Dermis blood vessel endothelial cell (primary cell): Measurements from ENCODE around the gene FOXF2. TPM values are rescaled to one million over a fixed set of nuclear protein-coding genes. Genes with fewer than 3 reads are reported as not detected.

Experiments
- DNase-seq: peaks from one replicate; pipeline ENCODE4 v3.0.0; 2010
- total RNA-seq: library from RNA; depleted of rRNA; stranded (reverse); fragments of >200 nt; gene quantifications from 2 replicates; pipeline ENCODE4 v1.2.3, GENCODE V29; 2014

FOXF2 gene
- total RNA-seq, 1 donor from 2014 or later = not detected

DNA sequence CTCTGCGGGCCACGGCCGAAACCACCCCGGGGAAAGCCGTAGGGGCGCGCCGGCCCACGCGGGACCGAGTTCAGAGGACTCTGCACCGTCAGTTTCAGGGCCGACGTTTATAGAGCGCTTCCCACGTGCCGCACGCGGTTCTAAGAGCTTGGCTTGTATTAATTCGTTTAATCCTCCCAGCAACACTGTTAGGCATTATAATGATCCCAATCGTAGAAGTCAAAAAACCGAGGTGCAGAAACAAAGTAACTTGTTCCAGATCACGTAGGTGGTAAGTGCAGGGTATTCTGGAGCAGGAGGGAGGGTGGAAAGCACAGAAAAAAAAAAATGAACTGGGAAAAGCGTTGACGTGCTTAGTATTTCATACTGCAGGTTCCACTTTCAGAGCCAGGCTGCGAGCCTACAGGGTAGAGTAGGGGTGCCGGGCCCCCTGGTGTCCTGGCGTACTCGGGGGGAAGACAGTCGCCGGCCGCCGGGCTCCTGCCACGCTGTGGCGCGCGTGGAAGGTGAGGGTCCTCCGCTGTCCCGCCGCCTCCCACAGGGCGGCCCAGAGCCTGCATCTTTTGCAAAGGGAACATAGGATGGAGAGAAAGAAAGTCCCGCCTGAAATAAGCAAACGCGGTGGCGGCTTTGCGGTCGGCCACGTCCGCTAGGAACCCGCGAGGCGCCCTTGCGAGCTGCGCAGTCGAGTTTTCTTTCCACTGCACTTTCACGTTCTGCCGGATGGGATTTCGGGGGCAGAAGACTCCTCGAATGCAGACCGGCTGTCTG lies 10.2 kb upstream of the FOXF2 start:
- DNase-seq = no peak

DNA sequence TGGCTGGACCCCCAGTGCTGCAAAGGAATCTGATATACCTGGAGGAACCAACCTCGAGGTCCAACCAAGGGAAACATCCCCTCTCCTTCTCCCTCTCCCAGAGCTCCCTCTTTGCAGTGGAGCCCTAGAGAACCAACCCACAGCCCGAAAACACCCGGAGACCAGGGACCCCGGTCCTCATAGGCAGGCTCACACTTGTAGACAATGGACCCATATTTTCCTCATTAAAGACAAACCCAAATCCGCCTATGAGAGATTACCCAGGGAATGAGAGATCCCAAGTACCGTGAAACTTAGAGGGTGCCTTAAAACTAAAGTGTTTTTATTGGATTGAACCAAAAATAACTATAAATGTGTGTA lies 9.6 kb upstream of the FOXF2 start:
- DNase-seq = no peak

DNA sequence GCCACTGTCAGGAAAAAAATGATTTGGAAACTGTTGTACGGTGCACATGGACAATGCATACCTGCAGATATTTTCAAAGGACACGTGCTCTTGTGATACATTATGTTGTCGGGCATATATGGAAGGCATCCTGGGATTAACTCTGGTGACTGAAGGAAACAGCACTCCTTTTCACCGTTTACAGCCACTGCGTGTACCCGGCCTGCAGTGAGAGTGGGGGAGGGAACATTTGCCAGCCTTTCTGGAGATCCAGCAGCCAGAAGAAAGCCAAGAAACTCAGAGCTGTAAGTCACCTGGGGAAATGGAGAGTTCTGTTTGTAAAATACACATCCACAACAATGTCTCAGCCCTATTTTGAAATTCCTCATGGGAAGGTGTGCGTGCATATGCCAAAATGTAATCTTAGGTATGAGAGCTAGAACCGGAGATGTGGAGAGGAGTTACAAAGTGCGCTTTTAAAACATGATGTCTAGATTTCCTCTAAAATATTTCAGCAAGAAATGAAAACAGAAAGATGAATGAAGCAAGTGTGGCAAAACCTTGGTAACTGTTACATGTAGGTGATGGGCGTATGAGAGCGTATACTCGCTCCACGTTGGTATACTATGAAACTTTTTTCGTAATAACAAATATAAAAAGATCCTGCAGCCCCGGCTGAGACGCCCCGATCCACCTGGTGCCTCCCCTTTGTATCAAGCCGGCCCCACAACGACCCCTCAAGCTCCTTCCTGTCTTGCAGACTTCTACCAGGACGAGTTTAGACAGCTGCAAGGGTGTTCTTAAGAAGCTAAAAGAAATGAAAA lies 8.6 kb upstream of the FOXF2 start:
- DNase-seq = no peak

DNA sequence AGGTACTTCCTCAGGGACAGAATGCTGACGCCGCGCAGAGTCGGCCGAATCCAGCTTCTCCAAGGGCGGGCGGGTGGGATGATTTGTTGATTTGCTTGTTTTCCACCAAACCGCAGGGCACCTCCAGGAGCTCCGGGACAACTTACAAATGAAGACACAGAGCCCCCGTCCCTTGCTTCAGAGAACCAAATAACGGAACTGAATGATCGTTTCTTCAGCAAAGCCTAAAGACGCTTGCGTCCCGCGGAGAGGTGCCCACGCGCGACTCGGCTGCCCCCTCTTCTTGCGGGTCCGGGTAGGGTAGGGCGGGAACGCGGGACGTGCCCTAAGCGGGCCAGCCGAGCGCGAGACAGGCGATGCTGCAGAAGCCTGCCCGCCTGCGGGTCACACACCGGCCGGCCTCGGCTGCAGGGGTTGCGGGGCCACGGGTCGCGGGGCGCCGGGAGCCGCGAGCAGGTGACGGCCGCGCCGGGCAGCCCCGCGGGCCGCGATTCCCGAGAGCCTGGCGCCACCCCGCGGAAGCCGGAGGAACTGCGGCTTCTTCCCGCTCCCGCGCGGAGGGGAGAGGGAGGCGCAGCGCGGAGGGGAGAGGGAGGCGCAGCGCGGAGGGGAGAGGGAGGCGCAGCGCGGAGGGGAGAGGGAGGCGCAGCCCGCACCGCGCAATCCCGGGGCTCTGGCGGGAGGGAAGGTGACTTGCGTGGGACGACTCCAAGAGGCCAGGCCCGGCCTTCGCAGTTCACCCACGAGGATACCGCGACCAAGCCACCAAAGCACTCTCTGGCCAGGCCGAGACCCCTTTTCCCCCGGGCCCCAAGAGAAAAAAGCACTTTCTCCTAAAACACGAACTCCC lies 7.7 kb upstream of the FOXF2 start:
- DNase-seq = peak; percentile 60

DNA sequence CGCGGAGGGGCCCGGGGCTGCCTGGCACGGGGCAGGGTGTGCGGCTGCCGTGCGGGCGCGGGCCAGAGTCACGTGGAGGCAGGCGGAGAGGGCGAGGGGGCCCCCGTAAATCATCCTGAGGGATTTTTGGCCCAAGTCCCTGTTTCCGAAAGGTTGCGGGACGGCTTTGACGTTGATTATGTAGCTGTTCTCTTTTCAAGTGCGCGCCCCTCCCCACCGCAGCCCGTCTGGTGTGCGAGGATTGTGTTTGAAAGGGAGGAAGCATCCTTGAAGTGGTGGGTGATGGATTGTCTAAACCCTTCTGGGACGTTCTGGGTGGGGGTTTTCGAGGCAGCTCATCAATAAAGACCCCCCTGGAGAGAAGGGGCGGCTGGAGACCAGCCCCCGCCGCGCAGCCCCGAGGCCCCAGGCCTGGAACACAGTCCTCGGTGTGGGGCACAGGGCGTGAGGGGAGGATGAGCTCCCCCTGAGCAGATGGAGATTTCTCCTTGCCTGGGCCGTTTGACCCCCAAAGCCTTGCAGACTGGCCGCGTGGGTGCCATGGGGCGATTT lies 7.0 kb upstream of the FOXF2 start:
- DNase-seq = no peak

DNA sequence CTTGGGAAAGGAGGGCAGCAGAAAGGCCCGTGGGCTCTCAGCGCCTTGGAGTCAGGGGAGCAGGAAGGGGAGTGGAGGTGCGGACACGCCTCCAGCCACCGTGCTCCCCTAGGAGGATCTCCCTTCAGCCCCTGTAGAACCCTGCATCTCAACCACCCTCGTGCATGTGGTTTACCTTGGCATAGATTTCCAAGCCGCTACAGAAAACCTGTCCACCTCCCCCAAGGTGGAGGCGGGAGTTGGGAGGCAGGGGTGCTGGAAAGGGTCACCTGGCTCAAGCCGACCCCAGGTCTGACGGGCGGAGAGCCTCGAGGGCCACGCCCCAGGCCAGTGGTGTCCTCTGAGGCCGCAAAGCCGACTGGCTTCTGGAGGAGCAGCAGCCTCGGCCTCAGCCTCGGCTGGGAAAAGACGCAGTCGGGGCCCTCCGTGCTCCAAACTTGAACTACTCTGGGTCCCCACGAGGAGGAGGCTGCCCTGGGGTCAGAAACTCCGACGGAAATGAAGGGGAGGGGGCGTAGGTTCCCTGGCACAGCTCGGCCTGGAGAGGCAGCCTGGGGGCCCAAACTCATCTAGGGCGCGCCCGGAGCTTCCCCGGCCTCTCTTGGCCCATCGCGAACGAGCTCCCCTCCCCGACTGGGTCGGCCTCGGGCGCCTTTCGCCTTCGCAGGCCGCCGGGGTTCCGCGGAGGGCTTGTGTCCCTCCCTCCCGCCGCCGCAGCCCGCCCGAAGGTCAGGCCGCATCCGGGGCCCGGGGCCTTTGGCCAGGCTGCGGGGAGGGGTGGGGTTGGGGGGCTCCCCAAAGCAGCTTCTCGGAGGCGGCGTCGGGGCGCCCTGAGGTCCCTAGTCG lies 6.3 kb upstream of the FOXF2 start:
- no peak for DNase-seq

DNA sequence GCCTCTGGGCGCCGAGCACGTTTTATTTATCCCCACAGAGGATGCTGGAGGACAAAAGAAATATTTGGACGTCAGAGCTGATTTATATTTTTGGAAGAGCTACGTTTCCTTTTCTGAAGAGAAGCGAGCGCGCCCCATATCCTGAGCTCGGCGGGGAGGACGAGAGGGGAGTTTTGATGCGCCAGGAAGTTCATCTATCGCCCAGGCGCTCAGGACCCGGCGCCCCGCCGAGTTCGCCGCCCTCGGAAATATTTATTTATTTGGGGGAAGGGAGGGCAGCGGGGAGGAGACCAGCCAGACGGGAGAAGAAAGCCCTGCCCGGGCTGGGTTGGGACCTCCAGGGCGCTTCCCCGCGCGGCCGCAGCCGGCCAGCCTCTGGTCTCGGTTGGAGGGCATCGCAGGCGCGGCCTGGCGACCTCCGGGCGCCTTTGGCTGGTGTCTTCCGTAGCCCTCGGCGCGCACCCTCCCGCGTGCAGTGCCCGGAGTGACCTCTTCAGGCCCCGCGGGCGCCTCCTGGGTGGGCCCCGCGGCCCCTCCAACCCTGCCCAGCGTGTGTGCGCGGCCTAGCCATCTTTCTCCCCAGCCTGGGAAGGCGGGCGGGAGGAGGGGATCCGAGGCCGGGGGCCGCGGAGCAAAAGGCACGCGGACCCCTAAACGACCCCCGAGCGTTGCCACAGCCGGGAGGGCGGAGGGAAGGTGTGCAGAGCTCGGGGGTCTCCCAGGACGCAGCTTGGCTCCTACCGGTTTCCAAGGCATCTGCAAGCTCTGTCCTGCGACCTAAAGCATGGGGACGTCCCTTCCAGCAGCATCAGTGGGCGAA lies 5.4 kb upstream of the FOXF2 start:
- no peak for DNase-seq

DNA sequence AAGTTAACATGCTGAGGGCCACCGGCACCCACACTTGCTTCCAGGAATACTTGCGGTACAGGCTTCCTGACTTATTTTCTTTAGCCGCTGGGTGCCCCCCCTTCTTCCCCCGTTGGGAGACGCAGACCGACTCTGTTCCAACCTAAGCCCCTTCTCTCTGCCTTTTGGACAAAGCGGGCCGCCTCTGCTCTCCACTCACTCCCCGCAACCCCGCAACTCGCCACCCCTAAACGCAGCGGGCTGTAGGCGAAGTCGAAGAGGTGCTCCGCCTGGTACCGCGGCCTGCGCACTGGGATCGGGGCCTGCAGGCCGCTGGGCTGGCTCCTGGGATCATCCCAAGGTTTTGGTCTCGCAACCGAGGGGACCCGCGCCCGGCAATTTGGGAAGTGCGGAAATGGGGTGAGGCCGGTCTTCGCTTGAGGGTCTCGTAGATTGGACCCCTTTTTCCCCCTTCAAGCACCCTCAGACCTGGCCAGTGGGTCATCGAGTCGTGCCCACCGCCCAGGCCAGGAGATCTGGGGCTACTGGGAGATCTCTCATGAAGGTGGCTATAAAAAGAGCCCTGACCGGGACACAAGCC lies 4.7 kb upstream of the FOXF2 start:
- no peak for DNase-seq

DNA sequence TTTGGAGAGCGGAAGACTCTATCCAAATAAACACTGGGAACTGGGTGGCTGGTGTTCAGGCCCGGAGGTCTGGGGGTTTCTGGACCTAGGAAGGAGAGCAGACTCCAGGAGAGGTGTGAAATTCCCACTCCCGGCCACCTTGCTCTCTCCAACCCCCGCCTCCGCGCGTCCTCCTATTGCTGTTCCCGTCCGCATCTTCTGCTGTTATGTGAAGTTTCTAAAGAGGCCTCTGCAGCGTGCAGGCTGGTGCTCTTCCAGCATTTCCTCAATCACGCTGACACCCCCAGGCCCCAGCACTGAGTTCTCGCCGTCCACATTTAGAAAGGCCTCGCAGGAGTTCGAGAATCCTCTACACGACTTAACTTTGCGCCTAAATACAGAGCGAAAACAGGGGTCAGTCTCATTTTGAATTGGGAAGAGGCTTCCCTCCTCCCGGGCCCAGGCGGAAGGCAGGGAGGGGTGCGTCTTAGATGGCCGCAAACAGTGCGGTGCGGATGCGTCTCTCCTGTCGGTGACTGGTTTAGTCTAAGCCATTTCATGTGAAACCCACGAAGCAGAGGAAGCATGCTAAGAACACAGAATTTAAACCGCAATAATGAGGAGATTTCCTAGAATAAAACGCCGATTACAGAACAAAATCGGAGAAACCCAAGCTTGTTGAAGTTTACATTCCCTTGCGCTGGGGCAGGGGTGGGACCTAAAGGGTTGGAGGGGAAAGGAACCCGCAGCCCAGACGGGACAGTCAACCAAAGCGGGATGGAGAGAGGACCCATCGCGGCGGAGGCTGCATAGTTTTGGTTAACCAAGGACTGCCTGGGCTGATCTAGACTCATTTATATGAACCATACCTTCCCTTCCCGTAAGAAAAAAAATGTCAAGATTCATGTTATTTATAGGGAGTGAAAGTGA lies 4.0 kb upstream of the FOXF2 start:
- DNase-seq = no peak

DNA sequence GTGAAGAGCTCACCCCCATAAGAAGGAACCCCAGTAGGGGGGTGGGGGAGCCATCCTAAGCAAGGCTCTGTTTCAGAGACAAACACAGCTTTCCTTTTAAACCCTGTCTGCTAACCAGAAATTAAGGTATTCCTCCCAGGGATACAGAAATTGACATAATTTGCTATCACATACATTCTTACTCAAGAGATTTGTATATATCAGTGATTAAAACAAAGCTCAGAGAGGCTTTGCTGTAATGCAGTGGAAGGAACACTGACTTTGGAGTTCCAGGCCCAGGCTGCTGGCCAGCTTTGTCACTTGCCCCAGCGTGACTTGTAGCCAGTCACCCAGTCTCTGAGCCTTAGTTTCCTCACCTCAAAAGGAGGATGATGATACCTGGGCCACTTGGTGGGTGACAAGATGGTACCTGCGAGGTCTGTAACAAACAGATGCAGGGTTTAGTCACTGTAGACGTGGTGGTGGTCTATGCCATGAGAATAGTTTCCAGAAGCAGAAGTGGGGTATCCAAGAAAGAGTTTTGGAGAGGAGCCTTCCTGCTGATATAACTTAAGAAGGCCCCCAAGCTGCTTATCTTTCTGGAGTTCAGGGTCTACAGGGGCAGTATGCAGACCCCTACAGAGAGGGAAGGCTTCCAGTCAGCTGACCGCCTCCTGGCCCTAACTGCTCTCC lies 3.2 kb upstream of the FOXF2 start:
- DNase-seq = no peak

DNA sequence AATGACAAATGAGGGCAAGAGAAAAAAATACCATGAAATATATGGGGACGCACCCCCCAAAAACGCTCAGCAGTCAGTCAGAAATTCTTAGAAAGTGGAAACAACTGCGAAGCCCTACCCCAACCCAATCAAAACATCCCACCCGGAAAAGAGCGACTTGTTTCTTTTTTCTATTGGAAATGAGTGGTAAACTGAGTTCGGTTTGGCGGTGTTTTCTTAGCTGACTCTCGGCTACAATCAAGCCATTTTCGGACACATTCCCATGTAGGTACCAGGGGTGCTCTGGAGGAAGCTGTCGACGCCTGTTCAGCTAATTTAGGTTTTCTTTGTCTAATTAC lies 1.9 kb upstream of the FOXF2 start:
- no peak for DNase-seq

DNA sequence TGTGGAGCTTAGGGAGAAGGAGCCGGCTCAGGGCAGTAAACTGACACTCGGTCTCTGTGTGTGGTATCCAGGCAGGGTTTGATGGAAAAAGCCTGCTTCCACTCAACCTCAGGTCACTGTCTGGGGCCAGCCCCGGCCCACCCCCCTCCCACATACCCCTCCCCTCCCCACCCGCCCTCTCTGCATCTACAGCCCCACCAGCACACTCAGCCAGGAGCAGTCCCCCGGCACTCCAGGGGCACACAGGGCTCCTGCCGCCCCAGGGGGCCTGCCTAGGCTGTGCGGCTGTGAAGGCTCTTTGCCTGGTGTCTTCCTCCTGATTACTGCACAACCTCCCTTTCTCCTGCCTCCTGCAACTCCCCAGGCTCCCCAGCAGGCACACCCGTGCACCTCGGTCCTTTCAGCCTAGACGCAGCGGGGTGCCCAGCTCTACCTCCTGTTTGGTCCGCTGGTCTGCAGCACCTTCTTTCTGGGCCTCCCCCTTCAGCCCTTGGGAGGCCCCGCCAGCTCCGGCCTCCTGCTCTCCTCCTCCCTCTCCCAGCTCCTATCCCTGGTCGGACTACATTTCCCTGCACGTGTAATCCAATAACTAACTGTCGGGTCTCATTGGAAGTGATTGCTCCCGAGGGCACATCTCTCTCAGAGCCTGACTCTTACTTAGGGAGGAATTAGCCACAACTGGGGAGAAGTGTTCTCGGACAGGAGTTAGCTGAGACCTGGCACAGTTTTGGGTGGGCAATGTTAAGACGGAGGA lies 1.3 kb upstream of the FOXF2 start:
- no peak for DNase-seq

DNA sequence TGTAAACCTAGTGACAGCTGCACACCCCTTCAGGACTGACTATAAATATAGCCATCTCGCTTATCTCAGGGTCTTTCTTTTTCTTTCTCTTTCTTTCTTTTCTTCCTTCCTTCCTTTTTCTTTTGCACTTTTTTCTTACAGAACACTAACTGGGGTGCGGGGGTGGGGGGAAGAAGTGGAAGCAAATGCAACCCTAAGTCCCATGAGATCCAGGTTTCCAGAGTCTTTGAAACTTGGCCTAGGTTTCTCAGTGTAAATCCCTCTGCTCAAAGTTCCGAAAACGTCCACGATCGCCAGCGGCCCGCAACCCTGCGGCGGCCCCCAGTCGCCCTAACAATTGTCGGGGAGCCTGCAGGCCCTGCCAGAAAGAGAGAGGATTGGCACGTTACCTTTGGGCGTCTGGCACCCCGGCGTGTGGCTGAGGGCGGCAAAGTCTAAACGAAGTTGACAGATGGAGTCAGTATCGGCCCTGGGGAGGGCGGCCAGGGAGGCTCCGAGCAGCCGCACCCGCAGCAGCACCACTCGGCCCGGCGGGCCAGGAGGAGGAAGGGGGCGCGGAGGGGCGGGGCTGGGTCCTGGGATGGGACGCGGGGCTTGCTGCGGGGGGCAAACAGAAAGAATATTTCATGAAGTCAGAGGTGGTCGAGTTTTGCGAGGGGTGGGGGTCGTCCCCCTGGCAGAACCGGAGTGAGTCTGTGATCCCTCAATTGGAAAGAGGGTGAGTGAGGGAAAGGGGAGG lies 577 bp upstream of the FOXF2 start:
- no peak for DNase-seq

DNA sequence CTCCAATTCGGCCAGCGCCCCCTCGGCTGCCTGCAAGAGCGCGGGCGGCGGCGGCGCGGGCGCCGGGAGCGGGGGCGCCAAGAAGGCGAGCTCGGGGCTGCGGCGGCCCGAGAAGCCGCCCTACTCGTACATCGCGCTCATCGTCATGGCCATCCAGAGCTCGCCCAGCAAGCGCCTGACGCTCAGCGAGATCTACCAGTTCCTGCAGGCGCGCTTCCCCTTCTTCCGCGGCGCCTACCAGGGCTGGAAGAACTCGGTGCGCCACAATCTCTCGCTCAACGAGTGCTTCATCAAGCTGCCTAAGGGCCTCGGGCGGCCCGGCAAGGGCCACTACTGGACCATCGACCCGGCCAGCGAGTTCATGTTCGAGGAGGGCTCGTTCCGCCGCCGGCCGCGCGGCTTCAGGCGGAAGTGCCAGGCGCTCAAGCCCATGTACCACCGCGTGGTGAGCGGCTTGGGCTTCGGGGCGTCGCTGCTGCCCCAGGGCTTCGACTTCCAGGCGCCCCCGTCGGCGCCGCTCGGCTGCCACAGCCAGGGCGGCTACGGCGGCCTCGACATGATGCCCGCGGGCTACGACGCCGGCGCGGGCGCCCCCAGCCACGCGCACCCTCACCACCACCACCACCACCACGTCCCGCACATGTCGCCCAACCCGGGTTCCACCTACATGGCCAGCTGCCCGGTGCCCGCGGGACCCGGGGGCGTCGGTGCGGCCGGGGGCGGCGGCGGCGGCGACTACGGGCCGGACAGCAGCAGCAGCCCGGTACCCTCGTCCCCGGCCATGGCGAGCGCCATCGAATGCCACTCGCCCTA lies 963 bp downstream of the FOXF2 start:
- DNase-seq = peak; percentile 40

DNA sequence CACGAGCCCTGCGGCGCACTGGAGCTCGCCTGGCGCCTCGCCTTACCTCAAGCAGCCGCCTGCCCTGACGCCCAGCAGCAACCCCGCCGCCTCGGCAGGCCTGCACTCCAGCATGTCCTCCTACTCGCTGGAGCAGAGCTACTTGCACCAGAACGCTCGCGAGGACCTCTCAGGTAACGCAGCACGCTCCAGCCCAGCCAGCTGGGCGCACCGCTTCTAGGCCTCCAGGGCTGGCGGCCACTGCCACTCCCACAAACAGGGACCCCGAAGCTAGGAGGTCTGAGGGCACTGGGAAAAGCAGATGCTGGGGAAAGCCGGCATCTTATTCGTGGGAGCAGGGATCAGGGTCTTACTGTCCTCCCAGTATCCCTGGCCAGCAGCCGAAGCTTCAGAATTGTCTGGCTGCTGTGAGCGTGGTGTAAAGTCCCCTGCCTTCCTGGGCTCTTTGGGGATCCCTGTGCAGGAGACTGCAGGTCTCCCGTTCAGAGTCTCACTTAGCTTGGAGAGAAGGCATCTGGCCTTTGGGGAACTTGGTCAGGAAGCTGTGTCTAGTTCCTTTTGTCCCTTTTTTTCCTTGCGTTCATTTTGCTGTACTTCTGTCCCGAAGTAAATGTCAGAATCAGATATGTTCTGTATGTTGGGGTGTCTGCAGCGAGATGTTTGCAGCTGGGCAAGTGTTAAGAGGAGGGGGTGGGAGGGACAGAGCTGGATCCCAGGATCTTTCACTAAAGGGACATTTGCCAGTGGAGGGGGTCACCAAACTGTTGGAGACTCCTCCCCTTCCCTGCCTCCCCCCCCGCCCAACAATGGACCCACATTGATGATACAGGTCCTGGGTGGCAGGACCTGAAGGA lies 1.8 kb downstream of the FOXF2 start:
- no peak for DNase-seq

DNA sequence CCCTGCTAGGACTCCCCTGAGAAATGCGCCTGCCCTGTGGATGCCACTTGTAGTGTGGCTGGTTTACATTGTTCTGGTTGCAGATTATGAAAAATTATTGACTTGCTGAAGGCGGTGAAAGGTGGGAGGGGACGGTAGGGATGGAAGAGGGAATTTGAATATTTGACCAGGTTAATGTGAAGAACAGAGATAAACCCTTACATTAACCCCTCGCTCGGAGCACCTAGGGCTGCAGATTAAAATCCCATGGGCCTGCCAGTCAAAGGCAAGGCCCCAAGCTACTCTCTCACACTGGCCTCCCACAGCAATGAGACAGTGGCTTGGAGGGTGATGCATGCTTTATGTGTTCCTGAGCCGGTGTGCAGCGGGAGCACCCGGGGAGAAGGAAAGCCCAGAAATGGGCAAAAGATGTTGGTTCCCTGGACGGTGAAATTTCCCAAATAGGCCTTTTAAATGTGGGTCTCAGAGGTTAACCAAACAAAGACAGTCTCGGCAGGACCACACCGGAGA lies 2.5 kb downstream of the FOXF2 start:
- DNase-seq = no peak
